GM19438 (cell line): ENCODE measurements around the gene IL15RA.

ENCODE experiments used
- ATAC-seq: cut with Tn5 transposase; IDR thresholded peaks from one replicate; pipeline ENCODE4 v1.9.1; 2021; ENCODE audit warnings: low read depth; ENCODE audit not compliant: unreplicated experiment

IL15RA gene

DNA sequence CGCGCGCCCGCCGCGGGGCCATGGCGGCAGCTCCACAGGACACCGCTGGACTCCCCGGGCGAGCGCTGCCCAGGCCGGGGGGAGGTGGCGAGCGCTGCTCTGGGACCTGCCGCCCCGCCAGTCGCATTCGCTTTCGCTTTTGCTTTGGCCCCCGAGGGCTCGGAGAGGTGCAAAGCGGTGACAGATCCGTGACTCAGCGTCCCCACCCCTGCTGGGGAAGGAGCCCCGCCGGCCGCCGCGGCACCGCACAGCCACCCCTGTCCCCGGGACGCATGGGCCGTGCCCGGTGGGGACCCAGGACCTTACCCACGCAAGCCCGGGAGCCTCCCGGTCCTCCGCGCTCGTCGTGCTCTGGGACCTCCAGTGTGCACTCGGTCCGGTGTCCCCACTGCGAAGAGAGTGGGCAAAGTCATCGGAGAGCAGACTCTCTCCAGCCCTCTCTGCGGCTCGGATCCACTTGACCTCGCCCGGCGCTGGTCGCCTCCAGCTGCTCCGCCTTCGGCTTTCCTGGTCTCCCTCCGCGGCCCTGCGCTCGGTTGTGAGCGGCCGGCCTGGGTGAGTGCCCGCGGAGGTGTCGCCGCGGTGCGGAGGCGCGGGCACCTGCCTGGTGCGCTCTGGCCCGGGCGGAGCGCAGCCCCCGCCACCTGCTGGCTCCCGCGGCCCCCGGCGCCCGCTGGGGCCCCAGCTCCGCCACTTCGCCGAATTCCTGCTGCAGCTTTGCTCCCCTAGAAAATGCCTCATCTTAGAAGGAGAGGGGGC lies at the start of gene IL15RA:
IL15RA (minus strand) TSS at position 73 of the 759 bp plus-strand sequence; CDS start at position 22, 51 bp downstream.
- ATAC-seq = peak; percentile 63

DNA sequence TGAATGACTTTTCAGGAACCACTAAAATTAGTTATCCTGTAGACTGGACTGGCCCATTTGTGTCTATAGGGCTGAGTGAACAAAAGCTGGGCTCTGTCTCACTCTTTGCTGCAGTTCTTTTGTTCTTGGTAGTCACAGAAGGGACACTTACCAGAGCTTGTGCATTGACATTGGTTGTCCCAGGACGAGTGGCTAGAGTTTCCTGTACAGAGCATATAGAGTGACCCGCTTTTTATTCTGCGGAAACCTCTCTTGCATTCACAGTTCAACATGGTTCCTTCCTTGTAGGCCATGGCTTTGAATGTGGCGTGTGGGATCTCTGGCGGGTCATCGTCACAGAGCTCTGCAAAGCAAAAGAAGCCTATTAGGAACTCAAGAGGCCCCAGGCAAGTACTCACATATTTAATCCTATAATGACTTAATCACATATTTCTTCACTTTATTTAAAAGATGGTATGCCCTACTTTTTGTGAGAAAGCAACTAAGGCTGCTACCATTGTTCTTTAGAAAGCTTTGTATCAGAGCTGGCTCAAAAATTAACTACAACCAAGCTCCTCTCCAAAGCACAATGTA lies 48.4 kb upstream of the IL15RA start:
- ATAC-seq = no peak

- no peak for ATAC-seq
Measured at GRCh38 chr10:6024334-6024682, 47.0 kb upstream of the IL15RA start.

GRCh38 chr10:6023661-6024333 lies 46.5 kb upstream of the IL15RA start:
- no peak for ATAC-seq

DNA sequence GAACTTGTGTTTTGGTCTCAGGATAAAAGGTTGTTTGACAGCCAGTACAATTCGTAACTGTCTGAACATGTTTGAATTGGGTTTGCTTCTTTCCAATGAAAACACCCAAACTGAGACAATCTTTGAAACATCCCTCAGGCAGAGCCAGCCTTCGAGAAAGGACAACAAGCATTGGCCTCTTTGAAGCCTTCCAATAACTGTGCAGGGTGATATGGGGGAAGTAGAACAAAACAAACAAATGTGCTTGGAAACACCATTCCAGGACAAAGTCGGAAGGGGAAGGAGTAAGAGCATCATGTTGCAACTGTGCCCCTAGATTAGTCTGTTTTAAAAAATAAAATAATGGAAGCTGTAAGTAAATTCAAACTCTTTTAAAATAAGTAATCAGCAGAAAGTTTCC lies 45.3 kb upstream of the IL15RA start:
- no peak for ATAC-seq

DNA sequence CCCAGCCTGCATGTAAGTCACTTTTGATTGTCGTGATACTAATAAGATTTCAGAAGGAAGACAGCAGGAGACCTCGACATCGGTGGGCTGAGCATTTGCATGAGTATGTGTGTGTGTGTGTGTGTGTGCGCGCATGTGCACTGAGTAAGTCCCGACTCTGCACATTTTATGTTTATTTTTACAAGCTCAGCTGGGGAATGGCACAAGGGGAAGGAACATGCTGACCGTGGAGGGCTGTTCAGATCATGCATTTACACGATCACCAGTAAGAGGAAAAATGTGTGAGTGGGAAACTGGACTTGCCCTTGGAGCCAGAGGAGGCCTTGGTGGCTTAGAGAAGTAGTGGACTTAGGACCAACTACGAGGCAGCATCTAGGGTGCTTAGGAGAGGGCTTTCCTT lies 43.5 kb upstream of the IL15RA start:
- no peak for ATAC-seq

DNA sequence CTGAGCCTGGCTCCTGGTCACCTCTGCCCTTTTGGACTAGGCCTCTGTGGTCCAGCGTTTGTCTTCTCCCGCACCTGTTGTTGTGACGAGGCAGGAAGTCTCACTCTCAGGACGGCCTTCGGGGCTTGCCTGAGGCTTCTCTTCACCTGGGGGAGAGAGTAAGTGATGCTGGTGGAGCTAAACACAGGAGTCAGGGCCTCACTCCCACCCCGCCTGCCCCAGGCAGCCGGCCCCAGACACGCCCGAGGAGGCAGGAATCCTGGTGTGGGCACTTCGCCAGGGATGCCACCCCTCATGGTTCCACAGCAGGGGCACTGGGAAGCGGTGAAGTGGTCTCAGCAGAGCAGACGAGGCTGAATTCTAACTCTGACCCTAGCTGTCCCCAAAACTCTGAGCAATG lies 42.5 kb upstream of the IL15RA start:
- no peak for ATAC-seq

GRCh38 chr10:6019010-6019782 lies 41.9 kb upstream of the IL15RA start:
- ATAC-seq = no peak

GRCh38 chr10:6018422-6018821 lies 41.1 kb upstream of the IL15RA start:
- no peak for ATAC-seq

- ATAC-seq = no peak
Measured at GRCh38 chr10:6017781-6018354, 40.5 kb upstream of the IL15RA start.

DNA sequence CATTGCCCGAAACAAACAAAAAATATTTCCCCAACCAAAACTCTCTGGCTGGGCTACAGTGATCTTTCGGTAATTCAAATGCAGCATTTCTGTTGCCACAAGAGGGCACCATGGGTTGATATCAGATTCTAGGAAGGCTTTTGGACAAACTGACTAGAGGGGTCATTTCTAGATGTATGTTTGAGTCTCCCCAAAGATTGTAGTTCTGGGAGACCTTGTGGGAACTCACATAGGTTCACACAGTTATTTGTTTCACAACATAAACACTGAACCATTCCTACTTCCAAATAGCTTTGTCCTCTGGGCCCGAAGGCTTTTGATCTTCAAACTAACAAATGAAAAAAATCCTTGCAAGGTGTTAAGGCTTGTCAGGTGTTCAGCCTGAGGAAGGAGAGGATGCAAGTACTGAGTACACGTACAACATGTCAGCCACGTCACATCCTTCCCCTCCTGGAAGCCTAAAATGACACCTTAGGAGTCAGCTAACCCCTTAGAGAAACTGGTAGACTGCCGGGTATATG lies 37.0 kb upstream of the IL15RA start:
- no peak for ATAC-seq

DNA sequence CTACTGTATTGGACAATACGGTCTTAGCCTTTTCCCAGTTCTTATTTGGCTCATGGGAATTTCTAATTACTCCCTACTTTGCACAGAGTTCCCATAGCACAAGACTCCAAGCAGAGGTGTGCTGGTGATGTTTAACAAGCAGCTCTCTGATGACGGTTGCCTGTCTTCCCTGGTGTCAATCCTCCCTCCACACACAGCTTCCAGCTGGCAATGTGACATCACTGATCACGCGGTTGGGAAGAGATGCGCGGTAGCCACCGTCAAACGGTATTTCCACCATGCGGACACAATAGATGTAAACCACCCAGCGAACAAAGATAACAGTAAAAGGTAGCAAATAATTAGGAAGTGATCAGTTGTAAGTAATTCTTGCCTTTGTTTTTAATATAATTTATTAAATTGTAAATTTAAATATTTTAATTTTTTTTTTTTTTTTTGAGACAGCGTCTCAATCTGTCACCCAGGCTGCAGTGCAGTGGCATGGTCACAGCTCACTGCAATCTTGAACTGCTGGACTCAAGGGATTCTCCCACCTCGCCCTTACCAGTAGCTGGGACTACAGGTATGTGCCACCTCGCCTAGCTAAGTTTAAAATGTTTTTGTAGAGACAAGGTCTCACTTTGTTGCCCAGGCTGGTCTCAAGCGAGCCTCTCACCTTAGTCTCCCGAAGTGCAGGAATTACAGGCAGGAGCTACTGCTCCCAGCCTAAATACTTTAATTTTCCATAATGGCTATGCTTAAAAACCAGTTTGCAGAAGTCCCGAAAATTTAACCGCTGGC lies 36.3 kb upstream of the IL15RA start:
- no peak for ATAC-seq

- no peak for ATAC-seq
Measured at GRCh38 chr10:6012121-6012905, 35.0 kb upstream of the IL15RA start.

GRCh38 chr10:6011558-6011957 lies 34.2 kb upstream of the IL15RA start:
- ATAC-seq = no peak

DNA sequence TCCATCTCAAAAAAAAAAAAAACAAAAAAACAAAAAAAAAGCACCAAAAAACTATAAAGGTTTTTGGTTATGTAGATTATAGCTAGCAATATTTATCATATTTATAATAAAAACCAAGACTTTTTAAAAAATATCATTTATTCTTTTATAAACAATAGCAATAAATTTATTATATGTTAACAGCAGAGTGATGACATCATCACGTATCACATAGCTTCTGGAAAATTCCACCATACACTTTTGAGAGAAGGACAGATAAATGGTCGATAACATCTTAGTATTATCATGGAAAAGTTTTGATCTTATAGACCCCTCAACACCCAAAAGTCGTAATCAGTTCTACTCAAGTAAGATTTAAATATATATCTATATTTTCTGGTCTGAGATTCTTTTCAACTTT lies 33.2 kb upstream of the IL15RA start:
- ATAC-seq = no peak

DNA sequence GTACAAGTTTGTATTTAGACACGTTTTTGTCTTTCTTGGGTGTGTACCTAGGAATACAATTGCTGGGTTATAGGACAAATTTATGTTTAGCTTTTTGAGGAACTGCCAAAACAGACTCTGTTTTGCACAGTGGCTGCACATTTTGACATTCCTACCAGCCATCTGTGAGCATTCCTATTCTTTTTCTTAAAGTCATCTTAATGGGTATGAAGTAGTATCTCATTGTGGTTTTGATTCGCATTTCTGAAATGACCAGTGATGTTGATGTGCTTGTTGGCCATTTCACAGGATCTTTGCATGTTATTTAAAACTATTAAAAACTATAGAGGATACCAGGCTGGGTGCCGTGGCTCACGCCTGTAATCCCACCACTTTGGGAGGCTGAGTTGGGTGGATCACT lies 32.6 kb upstream of the IL15RA start:
- ATAC-seq = no peak

DNA sequence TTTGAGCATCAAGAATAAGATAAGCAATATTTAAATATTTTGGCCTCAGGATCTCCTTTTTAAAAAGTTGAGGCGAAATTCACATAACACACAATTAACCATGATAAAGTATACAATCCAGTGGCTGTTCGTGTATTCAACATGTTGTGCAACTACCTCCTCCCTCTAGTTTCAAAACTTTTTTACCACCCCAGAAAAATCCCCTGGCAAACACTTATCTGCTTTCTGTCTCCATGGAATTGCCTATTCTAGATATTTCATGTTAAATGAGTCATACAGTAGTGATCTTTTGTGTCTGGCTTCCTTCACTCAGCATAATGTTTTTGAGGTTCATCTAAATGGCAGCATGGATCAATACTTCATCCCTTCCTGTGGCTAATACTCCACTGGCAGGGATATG lies 31.8 kb upstream of the IL15RA start:
- ATAC-seq = no peak

- ATAC-seq = no peak
Measured at GRCh38 chr10:6008497-6009142, 31.3 kb upstream of the IL15RA start.

GRCh38 chr10:6006991-6007390 lies 29.6 kb upstream of the IL15RA start:
- no peak for ATAC-seq
